Body of pancreas (tissue), 4 donors: ENCODE measurements around the gene RANBP3L.

ENCODE experiments used
- POLR2A ChIP-seq, 3 donors: fragments of 450-650 bp; IDR thresholded peaks; one replicate each; pipeline ENCODE4 v1.6.1; 2016; ENCODE audit warnings: antibody characterized with exemption in 3 of 3, mild to moderate bottlenecking in 2 of 3
- TF ChIP-seq, protein P1 (sequence below), 7 experiments: fragments of 450-650 bp in 4 of 7; fragments of 200-600 bp in 3 of 7; sonication (generic) in 3 of 7; IDR thresholded peaks; one replicate each; pipeline ENCODE4 v1.5.1; 2016 to 2019; ENCODE audit warnings: antibody characterized with exemption in 7 of 7

DNA sequence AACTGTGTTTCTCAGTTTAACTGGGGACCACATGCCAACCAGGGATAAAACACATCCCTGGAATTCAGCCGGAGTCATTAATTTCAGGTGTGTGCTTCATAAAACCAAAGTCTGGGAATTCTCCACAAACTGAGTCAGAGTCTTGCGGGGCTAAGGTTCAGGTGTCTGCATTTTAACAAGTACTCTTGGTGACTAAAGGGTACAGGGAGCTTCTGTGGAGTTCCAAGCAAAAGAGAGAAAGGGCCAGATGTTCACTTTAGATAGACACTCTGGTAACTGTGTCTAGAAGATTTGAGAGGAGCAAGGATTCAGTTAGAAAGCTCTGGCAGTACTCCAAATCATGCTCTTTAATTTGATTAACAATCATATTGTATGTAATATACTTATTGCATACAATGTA is 64.0 kb downstream of the RANBP3L start:
- TF ChIP-seq, protein P1, sequence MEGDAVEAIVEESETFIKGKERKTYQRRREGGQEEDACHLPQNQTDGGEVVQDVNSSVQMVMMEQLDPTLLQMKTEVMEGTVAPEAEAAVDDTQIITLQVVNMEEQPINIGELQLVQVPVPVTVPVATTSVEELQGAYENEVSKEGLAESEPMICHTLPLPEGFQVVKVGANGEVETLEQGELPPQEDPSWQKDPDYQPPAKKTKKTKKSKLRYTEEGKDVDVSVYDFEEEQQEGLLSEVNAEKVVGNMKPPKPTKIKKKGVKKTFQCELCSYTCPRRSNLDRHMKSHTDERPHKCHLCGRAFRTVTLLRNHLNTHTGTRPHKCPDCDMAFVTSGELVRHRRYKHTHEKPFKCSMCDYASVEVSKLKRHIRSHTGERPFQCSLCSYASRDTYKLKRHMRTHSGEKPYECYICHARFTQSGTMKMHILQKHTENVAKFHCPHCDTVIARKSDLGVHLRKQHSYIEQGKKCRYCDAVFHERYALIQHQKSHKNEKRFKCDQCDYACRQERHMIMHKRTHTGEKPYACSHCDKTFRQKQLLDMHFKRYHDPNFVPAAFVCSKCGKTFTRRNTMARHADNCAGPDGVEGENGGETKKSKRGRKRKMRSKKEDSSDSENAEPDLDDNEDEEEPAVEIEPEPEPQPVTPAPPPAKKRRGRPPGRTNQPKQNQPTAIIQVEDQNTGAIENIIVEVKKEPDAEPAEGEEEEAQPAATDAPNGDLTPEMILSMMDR (IDR thresholded peaks at IDR 0.05) = no peak
- TF ChIP-seq POLR2A (IDR thresholded peaks at IDR 0.05) = no peak
